NT2/D1 (cell line): ENCODE data around the gene PRC1.
"Not testable (repeated sequence)": the region's sequence is repeated elsewhere in the genome, so short reads cannot be mapped to it uniquely, and the experiment has no call there.

Experiments used
- DNase-seq: peaks from one replicate; pipeline ENCODE4 v3.0.0-alpha.2; 2011; ENCODE audit warnings: low read depth, low spot score
- H3K27me3 ChIP-seq: 2 replicates; pipeline ENCODE4 v1.6.0; 2011; ENCODE audit warnings: mild to moderate bottlenecking; ENCODE audit not compliant: insufficient read length, insufficient read depth
- H3K36me3 ChIP-seq: 2 replicates; pipeline ENCODE4 v1.6.1; 2011; ENCODE audit warnings: mild to moderate bottlenecking, low read length, mixed read lengths; ENCODE audit not compliant: insufficient read depth, insufficient read length
- H3K4me1 ChIP-seq: 2 replicates; pipeline ENCODE4 v1.5.1; 2011; ENCODE audit not compliant: insufficient read depth, insufficient read length
- H3K4me3 ChIP-seq: 2 replicates; pipeline ENCODE4 v1.5.1; 2011; ENCODE audit warnings: low read depth; ENCODE audit not compliant: insufficient read length
- H3K9ac ChIP-seq: 2 replicates; pipeline ENCODE4 v1.6.0; 2011; ENCODE audit warnings: low read depth; ENCODE audit not compliant: insufficient read length
- H3K9me3 ChIP-seq: 2 replicates; pipeline ENCODE4 v1.5.1; 2011; ENCODE audit warnings: mild to moderate bottlenecking, low read length; ENCODE audit not compliant: insufficient read depth
- SUZ12 ChIP-seq: IDR thresholded peaks from 2 replicates; pipeline ENCODE4 v1.6.1; 2011; ENCODE audit not compliant: insufficient read length, insufficient read depth; ENCODE audit errors: extremely low read depth
- YY1 ChIP-seq: IDR thresholded peaks from 2 replicates; pipeline ENCODE4 v1.6.1; 2011; ENCODE audit not compliant: insufficient read length, insufficient read depth
- ZNF274 ChIP-seq: IDR thresholded peaks from 2 replicates; pipeline ENCODE4 v1.6.1; 2011; ENCODE audit warnings: mild to moderate bottlenecking, low read depth, low read length

PRC1 gene

DNA sequence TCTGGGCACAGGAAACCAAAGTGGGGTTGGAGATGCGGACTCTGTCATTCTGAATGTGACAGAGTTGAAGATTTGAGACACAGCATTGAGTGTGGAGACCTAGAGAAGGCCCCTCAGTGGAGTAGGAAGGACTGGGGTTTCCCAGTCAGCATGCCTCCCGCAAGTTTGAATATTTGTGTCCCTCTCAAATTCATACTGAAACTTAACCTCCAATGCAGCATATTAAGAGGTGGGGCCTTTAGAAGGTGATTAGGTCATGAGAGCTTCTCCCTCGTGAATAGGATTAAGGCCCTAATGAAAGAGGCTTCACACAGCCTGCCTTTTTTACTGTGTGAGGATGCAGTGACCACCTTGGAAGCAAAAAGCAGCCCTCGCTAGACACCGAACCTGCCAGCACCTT lies 70.0 kb downstream of the PRC1 start:
- TF ChIP-seq ZNF274 (no peak), YY1 (no peak), SUZ12 (no peak)
- peaks cover 3% of the 10 kb centered on the region for H3K4me1 ChIP-seq
- H3K9me3 ChIP-seq: no peaks in the 10 kb centered on the region
- H3K4me3 ChIP-seq: no peak overlapping the region
- H3K27me3 ChIP-seq: no peaks in the 10 kb centered on the region
- no peak for DNase-seq
- peaks cover 10% of the 10 kb centered on the region for H3K36me3 ChIP-seq
- H3K9ac ChIP-seq: no peak overlapping the region

DNA sequence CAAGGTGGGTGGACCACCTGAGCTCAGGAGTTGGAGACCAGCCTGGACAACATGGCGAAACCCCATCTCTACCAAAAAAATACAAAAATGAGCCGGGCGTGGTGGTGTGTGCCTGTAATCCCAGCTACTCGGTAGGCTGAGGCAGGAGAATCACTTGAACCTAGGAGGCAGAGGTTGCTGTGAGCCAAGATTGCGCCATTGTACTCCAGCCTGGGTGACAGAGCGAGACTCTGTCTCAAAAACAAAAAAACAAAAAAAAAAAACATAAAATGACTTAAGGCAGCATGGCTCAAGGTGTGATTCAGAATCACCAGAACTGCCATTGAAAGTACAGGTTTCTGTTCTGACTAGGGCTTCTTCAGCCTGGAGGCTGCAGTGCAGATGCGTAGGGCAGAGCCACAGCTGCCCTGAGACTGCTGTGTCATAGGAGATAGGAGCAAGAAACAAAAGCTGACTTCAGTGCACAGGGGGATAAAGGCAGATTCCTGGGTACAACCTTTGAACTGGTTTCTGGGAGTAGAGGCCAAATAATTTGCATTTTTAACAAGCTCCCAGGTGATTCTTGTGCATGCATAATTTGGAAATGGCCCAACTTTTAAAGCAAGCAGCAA lies 71.5 kb downstream of the PRC1 start:
- Histone ChIP-seq H3K36me3 (peaks cover 21% of the 10 kb centered on the region), H3K9ac (peak overlapping the region; percentile 3)
- DNase-seq: not testable (repeated sequence)

DNA sequence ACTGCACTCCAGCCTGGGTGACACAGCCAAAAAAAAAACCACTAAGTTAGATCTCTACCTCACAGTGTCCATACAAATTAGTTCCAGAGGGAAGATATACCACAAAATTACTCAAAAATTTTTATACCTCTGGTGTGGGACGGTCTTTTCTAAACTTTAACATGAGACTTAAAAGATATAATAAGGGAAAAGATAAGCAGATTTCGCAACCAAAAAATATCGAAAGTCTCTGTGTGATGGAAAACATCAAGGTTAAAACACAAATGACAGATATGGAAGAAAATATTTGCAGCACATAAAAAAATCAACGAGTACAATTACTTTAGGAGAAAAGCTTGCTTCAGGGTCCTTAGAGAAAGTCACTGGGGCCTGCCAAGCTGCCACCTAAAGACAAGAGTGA lies 72.4 kb downstream of the PRC1 start:
- no peak overlapping the region for H3K4me3 ChIP-seq
- peaks cover 3% of the 10 kb centered on the region for H3K4me1 ChIP-seq
- no peaks in the 10 kb centered on the region for H3K27me3 ChIP-seq
- H3K9ac ChIP-seq: no peak overlapping the region
- peaks cover 26% of the 10 kb centered on the region for H3K36me3 ChIP-seq
- no peak for DNase-seq
- H3K9me3 ChIP-seq: no peaks in the 10 kb centered on the region
- TF ChIP-seq SUZ12 (no peak), ZNF274 (no peak), YY1 (no peak)

More for the DNA sequence above, 71.5 kb downstream of the PRC1 start:
- not testable (repeated sequence) for H3K4me1 ChIP-seq, H3K4me3 ChIP-seq, H3K9me3 ChIP-seq, H3K27me3 ChIP-seq

DNA sequence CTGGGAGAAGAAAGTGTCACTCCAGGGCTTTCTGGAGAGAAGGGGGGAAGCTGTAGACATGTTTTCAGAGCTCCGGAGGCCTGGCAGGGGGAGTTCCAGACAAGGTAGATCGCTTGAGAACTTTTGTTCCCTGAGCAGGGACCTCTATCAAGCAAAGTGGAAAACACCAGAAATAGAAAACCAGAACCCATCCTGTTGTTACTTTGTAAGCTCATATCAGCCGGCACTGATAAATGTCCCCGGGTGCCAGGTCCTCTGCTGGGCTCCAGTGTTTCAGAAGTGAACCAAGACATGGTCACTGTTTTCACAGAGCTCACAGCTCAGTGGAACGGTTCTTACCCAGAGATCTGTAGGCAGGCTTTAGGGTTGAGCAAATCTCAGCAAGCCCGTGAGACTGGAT lies 75.5 kb downstream of the PRC1 start:
- TF ChIP-seq SUZ12 (no peak), YY1 (no peak), ZNF274 (no peak)
- Histone ChIP-seq H3K9me3 (no peaks in the 10 kb centered on the region), H3K4me1 (peaks cover 13% of the 10 kb centered on the region), H3K27me3 (no peaks in the 10 kb centered on the region), H3K36me3 (peaks cover 36% of the 10 kb centered on the region), H3K4me3 (no peak overlapping the region), H3K9ac (no peak overlapping the region)
- DNase-seq: no peak

DNA sequence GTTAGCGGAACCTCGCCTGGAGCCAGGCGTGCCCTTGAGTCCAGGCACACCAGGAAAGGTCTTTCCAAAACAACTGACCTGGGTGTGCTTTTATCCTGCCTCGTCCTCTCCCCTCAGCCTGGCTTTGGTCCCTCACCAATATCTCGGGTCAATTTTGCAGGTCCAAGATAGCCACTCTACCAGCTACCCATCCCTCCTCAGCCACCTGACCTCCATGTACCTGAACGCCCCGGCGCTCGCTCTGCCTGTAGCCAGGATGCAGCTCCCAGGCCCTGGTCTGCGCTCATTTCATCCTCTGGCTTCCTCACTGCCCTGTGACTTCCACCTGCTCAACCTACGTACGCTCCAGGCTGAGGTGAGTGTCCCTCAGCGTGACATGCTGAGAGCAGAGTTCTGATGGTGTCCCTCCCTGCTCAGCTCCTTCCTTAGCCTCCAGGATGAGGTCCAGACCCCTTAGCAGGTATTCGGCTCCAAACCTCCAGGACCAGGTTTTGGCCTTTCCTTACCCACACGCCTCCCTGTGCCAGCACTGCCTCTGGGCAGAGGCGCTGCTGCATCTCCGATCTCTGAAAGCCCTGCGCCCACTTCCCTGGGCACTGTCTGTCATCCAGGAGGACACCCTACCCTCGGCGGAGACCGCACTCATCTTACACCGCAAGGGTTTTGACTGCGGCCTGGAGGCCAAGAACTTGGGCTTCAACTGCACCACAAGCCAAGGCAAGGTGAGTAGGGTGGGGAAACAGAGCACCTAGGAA lies 76.1 kb downstream of the PRC1 start:
- no peak overlapping the region for H3K4me3 ChIP-seq
- H3K36me3 ChIP-seq: peaks cover 42% of the 10 kb centered on the region

DNA sequence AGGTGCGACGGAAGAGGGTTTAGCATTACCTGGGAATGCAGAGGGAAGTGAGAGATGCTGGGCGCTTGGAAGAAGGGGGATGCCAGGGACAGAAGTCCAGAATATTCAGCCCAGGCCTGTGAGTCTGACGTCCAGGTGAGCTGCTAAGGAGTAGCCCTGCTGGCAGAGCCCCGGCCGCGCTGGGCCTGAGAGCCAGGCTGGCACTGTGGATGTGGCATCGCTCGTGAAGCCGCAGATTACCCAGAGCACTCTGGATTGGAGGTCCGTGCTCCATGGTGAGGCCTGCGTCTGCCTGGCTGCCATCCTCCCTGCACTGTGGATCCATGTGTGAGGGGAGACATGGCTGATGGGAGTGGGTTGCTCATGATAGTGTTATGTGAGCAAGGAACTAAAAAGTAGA lies 76.8 kb downstream of the PRC1 start:
- Histone ChIP-seq H3K4me3 (no peak overlapping the region), H3K9me3 (no peaks in the 10 kb centered on the region), H3K4me1 (peaks cover 10% of the 10 kb centered on the region), H3K9ac (no peak overlapping the region), H3K27me3 (no peaks in the 10 kb centered on the region), H3K36me3 (peaks cover 48% of the 10 kb centered on the region)
- TF ChIP-seq SUZ12: no peak
- no peak for TF ChIP-seq ZNF274
- TF ChIP-seq YY1: no peak
- DNase-seq: no peak

More for the DNA sequence above, 76.1 kb downstream of the PRC1 start:
- no peak for TF ChIP-seq SUZ12
- no peak for TF ChIP-seq YY1
- no peak for TF ChIP-seq ZNF274
- DNase-seq: no peak
- H3K9ac ChIP-seq: no peak overlapping the region
- no peaks in the 10 kb centered on the region for H3K9me3 ChIP-seq
- no peaks in the 10 kb centered on the region for H3K27me3 ChIP-seq
- peaks cover 13% of the 10 kb centered on the region for H3K4me1 ChIP-seq

DNA sequence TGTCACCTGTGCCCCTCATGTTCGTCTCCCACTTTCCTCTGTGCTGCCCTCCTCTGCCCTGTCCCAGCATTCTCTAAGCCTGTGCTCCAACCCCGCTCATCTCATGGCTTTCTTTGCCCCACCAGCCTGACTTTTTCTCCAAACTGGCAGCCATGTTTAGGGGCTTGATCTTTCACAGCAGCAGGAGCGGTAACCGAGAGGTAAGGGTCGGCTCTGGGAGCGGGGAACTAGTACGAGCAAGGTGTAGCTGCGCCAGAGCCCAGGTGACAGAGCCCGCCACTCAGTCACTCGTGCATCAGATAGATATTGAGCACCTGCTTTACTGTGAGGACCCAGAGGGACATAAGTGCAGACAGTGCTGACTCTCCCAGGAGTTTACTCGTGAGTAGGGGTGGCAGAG lies 77.9 kb downstream of the PRC1 start:
- Histone ChIP-seq H3K27me3 (no peaks in the 10 kb centered on the region), H3K9ac (no peak overlapping the region), H3K4me3 (no peak overlapping the region), H3K4me1 (peaks cover 10% of the 10 kb centered on the region), H3K36me3 (peaks cover 58% of the 10 kb centered on the region), H3K9me3 (no peaks in the 10 kb centered on the region)
- TF ChIP-seq YY1: no peak
- TF ChIP-seq ZNF274: no peak
- no peak for TF ChIP-seq SUZ12
- DNase-seq: no peak
